HG03521 (cell line): ENCODE data around the gene MARVELD2.
"Not testable (repeated sequence)": the region's sequence is repeated elsewhere in the genome, so short reads cannot be mapped to it uniquely, and the experiment has no call there.

Source experiments
- ATAC-seq: cut with Tn5 transposase; IDR thresholded peaks from one replicate; pipeline ENCODE4 v1.9.1; 2021; ENCODE audit warnings: mild to moderate bottlenecking, moderate library complexity; ENCODE audit not compliant: unreplicated experiment

MARVELD2 gene

GRCh38 chr5:69414885-69415583, at the start of gene MARVELD2:
TSS of gene MARVELD2 (plus strand) at chr5:69415116. CDS start at chr5:69419386, 4,270 bp downstream.
- ATAC-seq: no peak

- ATAC-seq: no peak
Measured at GRCh38 chr5:69367697-69368279, 47.1 kb upstream of the MARVELD2 start.

GRCh38 chr5:69368458-69369339, 46.2 kb upstream of the MARVELD2 start:
- ATAC-seq: no peak

DNA sequence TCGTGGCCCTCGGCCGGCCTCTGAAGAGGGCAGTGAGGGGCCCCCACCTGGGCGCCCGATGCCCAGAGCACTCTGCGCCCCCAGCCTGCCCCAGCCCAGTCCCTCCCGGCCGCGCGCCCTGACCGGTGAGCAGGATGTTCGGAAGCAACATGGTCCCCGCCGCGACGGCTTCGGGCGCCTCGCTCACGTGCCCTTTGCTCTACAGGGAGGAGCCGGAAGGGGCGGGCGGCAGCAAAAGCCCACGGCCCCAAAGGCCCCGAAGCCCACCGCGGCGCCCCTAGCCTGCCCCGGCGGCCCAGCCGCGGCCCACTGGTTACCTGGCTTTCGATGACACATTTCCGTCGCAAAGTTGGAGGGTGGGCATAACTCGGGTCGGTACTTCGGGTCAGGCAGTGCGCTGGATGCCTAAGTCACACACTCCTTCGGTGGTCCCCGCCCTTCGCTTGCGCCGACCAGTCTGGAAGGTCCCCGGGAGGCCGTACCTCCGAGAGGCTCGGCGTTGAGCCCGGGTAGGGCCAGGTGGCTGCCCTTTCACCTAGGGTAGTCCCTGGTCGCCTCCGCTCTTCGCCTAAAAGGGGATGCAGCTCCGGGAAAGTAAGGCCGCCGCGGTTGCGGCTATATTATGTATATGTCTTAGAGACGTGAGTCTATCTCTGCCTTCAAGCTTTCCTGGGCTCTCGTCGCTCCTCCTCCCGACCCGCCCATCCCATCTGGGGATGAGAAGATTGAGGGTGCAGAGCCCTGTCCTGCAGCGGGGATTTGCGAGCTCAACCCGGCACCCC, 45.4 kb upstream of the MARVELD2 start, which contains the start of the genes AK6, RAD17 and TAF9:
TSS of gene AK6 (minus strand) at position 181 of the 782 bp plus-strand sequence. CDS start at position 151, 30 bp downstream.
TSS of gene RAD17 (plus strand) at position 479 of the 782 bp plus-strand sequence. CDS start 2,391 bp downstream, outside the sequence.
TSS of gene TAF9 (minus strand) at position 181 of the 782 bp plus-strand sequence. CDS start 3,783 bp downstream, outside the sequence.
- ATAC-seq: peak; percentile 90

GRCh38 chr5:69370335-69370734, 44.6 kb upstream of the MARVELD2 start:
- ATAC-seq: not testable (repeated sequence)

DNA sequence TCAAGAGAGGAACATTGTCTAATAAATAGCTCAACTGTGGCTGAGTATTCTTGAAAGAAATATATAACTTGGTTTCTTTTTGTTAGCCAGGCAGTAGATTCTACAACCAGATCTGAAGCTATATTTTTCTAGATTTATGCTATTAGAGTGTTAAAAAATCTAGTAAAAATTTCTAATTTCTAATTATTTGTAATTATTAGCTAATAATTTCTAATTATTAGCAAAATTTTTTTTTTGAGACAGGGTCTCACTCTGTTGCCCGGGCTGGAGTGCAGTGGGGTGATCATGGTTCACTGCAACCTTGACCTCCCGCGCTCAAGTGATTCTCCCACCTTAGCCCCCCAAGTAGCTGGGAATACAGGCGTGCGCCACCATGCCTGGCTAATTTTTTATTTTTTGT, 42.5 kb upstream of the MARVELD2 start:
- no peak for ATAC-seq

- ATAC-seq: peak; percentile 71
Measured at GRCh38 chr5:69374911-69375446, 39.9 kb upstream of the MARVELD2 start.

DNA sequence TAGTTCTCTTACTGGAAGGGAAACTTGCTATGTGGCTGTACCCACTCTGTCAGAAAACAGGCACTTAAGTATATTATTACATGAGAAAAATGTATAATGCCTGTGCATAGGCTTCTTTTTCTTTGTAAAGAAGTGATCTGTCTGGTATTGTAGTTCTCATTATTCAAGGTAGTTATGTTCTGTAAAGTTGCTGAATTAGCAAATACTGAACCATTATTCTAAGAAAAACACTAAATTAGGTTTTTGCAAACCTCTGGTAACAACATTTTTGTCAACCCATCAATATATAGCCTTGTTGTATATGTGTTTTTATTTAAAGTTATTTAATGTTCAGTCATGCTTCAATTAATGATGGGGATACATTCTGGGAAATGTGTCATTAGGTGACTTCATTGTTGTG, 36.5 kb upstream of the MARVELD2 start:
- ATAC-seq: no peak

DNA sequence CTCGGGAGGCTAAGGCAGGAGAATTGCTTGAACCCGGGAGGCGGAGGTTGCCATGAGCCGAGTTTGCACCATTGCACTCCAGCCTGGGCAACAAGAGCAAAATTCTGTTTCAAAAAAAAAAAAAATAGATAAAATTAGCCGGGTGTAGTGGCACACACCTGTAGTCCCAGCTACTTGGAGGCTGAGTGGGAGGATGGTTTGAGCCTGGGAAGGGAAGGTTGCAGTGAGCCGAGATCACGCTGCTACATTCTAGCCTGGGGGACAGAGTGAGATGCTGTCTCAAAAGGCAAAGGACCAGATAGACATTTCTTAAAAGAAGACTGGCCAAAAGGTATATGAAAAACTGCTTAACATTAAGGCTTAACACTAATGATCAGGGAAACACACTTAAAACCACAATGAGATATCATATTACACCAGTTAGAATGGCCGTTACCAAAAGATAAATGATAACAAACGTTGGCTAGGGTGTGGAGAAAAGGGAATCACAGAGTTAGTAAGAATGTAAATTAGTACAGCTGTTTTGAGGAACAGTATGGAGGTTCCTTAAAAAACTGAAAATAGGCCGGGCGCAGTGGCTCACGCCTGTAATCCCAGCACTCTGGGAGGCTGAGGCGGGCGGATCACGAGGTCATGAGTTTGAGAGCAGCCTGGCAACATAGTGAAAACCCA, 10.1 kb upstream of the MARVELD2 start:
- ATAC-seq: no peak

DNA sequence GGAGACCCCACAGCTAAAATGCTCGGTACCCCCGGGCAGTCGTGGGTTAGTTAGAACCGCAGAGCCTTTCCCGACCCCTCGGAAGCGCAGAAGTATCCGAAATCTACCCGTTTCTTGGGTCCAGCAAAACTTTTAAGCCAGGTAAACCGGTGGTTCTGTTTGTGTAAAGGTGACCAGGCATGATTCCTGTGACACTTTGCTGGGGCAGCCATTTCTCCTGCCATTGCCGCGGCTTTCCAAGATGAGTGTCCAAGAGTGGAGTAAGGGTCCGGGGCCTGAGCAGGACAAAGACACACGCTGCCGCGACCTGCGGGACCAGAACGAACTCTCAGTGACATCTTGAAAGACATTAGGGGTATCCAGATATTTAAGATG, 655 bp downstream of the MARVELD2 start:
- no peak for ATAC-seq

- no peak for ATAC-seq
Measured at GRCh38 chr5:69416180-69416579, 1.3 kb downstream of the MARVELD2 start.

- ATAC-seq: no peak
Measured at GRCh38 chr5:69416699-69417098, 1.8 kb downstream of the MARVELD2 start.

DNA sequence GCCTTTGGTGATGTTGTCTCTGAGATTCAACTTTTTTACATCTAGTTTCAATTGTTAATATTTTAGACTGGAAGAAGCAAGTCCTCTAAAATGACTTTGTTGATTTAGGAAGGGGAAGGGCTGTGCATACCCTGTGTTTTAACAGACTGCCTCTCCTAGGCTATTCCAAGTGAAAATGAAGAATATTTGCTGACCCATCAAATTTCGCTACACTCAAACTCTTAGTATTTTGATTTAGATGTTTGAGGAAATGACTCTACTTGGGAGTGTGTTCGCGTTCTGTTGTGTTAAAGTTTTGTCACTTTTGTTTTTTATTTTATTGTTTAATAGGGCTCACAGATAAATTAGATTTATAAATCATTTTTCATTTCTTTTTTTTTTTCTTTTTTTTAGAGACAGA, 3.6 kb downstream of the MARVELD2 start:
- no peak for ATAC-seq

DNA sequence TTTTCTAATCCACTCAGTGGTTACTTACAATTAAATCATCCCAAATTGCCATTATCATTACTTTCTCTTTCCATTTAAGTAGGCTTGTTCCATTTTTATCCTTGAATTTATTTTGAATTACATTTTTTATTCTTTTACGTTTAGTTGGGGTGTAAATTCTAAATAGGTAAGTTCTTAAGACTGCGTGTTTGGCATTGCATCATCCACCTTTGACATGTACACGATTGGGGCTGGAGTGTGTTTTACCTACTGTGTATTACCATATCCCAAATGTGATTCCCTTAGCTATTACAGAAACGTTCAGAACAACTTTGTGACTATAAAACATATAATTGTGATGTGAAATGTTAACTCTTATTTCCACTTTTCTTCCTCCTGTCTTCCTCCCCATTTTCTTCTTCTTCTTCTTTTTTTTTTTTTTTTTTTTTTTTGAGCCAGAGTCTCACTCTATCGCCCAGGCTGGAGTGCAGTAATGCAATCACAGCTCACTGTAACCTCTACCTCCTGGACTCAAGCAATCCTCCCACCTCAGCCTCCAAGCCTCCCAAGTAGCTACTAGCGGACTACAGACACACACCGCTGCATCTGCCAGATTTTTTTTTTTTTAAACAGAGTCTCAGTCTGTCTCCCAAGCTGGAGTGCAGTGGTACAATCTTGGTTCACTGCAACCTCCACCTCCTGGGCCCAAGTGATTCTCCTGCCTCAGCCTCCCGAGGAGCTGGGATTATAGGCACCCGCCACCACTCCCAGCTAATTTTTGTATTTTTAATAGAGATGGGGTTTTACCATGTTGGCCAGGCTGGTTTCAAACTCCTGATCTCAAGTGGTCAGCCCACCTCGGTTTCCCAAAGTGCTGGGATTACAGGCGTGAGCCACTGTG, 16.7 kb downstream of the MARVELD2 start:
- ATAC-seq: no peak

DNA sequence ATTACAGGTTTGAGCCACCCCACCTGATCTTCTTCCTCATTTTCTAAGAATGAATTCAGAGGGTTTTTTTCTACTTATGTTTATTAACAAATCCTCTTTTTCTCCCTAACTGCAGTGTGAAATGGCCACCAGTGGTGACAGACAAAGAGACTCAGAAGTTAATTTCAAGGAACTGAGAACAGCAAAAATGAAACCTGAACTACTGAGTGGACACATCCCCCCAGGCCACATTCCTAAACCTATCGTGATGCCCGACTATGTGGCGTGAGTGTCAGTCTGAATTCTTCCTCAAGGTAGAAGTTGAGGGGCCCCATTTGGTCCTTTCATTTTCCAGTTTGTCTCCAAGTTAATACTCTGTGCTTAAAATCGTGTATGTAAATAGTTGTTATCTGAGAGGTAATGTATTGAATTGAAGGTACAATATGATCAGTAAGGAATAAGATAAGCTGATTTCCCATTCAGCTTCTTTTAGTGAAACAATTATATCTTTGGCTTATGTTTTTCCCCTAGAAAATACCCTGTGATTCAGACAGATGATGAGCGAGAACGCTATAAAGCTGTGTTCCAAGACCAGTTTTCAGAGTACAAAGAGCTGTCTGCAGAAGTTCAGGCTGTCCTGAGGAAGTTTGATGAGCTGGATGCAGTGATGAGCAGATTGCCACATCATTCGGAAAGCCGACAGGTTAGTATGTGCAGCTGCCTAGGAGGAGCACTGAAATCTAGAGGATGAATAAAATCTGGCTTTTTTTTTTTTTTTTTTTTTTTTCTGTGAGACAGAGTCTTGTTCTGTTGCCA, 17.7 kb downstream of the MARVELD2 start:
- ATAC-seq: no peak

GRCh38 chr5:69435276-69435884, 20.5 kb downstream of the MARVELD2 start:
- not testable (repeated sequence) for ATAC-seq

GRCh38 chr5:69444127-69444754, 29.3 kb downstream of the MARVELD2 start:
- no peak for ATAC-seq
